ENCODE measurements around the gene ZIC5. TPM values are rescaled to one million over a fixed set of nuclear protein-coding genes. Genes with fewer than 3 reads are reported as not detected.
A peak's percentile ranks its signal among the peaks of the same experiment; 100 is the strongest.

Gene ZIC5
- total RNA-seq, 1 donor from 2014 or later: 15.1 TPM

- peaks cover 5% of the 10 kb centered on the region for H3K9me3 Mint-ChIP-seq
- peaks cover 74% of the 10 kb centered on the region for H3K27me3 Mint-ChIP-seq
- peaks cover 10% of the 10 kb centered on the region for H3K36me3 Mint-ChIP-seq
- TF ChIP-seq, protein P1, sequence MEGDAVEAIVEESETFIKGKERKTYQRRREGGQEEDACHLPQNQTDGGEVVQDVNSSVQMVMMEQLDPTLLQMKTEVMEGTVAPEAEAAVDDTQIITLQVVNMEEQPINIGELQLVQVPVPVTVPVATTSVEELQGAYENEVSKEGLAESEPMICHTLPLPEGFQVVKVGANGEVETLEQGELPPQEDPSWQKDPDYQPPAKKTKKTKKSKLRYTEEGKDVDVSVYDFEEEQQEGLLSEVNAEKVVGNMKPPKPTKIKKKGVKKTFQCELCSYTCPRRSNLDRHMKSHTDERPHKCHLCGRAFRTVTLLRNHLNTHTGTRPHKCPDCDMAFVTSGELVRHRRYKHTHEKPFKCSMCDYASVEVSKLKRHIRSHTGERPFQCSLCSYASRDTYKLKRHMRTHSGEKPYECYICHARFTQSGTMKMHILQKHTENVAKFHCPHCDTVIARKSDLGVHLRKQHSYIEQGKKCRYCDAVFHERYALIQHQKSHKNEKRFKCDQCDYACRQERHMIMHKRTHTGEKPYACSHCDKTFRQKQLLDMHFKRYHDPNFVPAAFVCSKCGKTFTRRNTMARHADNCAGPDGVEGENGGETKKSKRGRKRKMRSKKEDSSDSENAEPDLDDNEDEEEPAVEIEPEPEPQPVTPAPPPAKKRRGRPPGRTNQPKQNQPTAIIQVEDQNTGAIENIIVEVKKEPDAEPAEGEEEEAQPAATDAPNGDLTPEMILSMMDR (conservative IDR thresholded peaks at IDR 0.05): peak; percentile 32
- H3K4me1 Mint-ChIP-seq (ENCODE audit: unreplicated experiment): no peaks in the 10 kb centered on the region
- H3K4me3 Mint-ChIP-seq: peak overlapping the region; percentile 79
- peak overlapping the region; percentile 76 for H3K27ac Mint-ChIP-seq
- no peak for DNase-seq (ENCODE audit: extremely low spot score, unreplicated experiment)
Observed at GRCh38 chr13:99978799-99979452, 7.4 kb upstream of the ZIC5 start.

DNA sequence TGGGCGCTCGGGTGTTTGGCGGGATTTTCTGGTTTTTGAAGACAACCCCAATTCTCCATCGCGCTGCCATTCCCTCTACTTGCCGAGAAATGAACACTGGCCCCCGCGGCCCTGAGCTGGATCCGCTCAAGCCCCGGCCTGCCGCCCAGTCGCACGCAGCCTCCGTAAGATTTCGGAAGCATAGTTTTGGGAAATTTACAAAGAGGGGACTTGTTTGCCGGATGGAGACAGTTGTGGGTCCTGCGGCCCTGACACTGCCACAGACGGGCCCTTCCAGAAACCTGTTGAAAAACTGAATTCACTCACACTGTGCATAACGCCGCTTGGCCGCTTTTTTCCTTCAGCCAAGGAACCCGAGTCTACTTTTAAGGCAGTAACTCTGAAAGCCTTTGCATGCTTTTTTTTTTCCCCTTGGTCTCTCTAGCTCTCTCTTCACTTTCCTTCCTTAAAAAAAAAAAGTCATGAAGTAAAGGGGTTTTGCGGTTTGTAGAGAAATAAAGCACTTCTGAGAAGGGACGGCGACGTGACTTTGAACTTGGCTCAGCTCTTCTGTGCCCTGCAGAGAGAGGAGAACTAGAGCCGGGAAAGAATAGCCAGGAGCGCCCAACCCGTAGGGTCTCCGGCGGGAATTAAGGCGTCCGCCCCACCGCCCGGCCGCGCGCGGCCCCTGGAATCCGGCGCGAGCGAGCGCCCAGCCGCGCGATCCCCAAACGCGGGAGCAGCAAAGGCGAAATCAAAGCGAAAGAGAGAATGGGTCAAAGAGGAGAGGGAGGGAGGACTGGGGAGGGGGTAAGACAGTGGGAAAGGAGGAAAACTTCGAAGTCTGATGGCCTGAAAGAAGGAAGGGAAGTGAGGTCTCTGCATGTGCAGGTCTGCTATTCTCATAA, 6.6 kb upstream of the ZIC5 start:
- H3K36me3 Mint-ChIP-seq: peaks cover 8% of the 10 kb centered on the region
- peaks cover 5% of the 10 kb centered on the region for H3K9me3 Mint-ChIP-seq
- H3K27me3 Mint-ChIP-seq: peaks cover 74% of the 10 kb centered on the region
- H3K4me3 Mint-ChIP-seq: peak overlapping the region; percentile 79
- TF ChIP-seq, protein P1 (conservative IDR thresholded peaks at IDR 0.05): no peak
- peak overlapping the region; percentile 76 for H3K27ac Mint-ChIP-seq
- H3K4me1 Mint-ChIP-seq (ENCODE audit: unreplicated experiment): no peaks in the 10 kb centered on the region
- DNase-seq (ENCODE audit: extremely low spot score, unreplicated experiment): no peak

DNA sequence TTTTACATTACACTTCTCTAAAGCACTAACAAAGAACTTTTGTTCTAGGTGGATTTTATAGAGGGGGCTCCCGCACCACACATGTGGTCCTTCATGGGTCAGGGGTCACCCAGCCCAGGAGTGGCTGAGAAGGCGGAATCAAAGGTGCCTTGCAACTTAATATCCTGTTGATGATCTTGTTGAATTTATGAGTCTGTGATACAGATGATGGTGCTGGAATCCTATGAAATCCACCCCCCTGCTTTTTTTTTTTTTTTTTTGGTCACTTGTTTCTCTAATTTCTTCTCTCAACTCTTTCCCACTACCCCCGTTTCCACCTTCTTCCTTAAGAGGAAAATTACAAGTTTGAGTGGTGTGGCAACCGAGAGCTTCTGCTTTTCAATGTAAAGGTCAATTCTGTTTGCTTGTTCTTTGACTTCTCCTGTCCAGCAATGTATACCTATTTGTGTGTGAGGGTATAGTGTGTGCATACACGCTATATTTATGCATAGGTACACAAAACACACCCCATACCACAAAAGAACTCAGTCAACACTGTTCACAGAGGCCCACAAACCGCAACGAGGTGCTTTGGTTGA, 5.9 kb upstream of the ZIC5 start:
- Mint-ChIP-seq H3K27ac (peak overlapping the region; percentile 76), H3K9me3 (peaks cover 5% of the 10 kb centered on the region), H3K36me3 (peaks cover 8% of the 10 kb centered on the region), H3K4me1 (ENCODE audit: unreplicated experiment) (no peaks in the 10 kb centered on the region), H3K27me3 (peaks cover 74% of the 10 kb centered on the region), H3K4me3 (peak overlapping the region; percentile 79)
- no peak for DNase-seq (ENCODE audit: extremely low spot score, unreplicated experiment)
- TF ChIP-seq, protein P1 (conservative IDR thresholded peaks at IDR 0.05): no peak

DNA sequence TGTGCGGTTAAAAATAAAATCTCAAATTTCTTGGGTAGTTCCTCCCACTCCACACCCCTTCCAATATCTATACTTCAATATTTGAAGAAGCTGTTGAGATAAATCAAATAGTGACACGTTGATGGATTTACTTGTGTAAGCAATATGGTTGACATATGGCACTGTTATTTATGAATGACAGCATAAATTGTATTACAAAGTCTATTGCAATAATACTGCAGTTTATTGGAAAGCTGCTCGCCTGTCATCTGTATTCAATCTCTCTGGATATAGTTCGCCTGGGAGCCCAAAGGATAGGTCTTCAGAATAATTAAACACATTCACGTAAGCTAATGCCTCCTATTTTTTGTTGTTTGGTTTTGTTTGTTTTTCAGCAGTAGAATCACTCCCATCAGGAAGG, 5.0 kb upstream of the ZIC5 start:
- no peak for DNase-seq (ENCODE audit: extremely low spot score, unreplicated experiment)
- Mint-ChIP-seq H3K9me3 (peaks cover 5% of the 10 kb centered on the region), H3K27ac (peak overlapping the region; percentile 76), H3K4me1 (ENCODE audit: unreplicated experiment) (no peaks in the 10 kb centered on the region), H3K4me3 (no peak overlapping the region), H3K27me3 (peaks cover 82% of the 10 kb centered on the region), H3K36me3 (peaks cover 8% of the 10 kb centered on the region)
- TF ChIP-seq, protein P1 (conservative IDR thresholded peaks at IDR 0.05): no peak

DNA sequence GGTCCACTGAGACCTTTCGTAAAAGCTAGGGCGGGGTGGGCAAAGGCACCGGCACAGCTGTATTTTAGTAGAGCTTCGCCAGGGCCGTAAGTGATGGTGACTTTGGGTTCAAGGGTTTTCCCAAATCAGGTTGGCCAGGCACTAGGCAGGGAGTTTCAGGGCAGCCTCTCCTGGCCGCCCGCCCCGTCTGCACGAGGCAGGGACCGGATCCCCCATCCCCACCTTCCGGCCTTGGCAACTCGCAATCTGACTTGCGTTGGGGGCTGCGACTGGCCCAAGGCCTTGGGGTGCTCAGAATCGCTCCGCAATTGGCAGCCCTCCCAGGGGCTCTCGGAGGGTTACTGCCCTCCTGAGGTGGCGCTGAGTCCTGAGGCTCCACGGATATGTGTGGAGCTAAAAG, 4.1 kb upstream of the ZIC5 start:
- no peak overlapping the region for H3K4me3 Mint-ChIP-seq

More for the DNA sequence above, 4.1 kb upstream of the ZIC5 start:
- DNase-seq (ENCODE audit: extremely low spot score, unreplicated experiment): peak; percentile 67
- Mint-ChIP-seq H3K4me1 (ENCODE audit: unreplicated experiment) (no peaks in the 10 kb centered on the region), H3K9me3 (peaks cover 5% of the 10 kb centered on the region), H3K36me3 (peaks cover 8% of the 10 kb centered on the region), H3K27me3 (peaks cover 85% of the 10 kb centered on the region), H3K27ac (no peak overlapping the region)
- TF ChIP-seq, protein P1 (conservative IDR thresholded peaks at IDR 0.05): no peak
